Effector memory CD8-positive, alpha-beta T cell (primary cell): ENCODE measurements around the gene EIF4A3.

ENCODE experiments used
- ATAC-seq: fragments of 150-1000 bp; cut with Tn5 transposase; replicated peaks from 2 replicates; pipeline ENCODE4 v1.10.0; 2021; ENCODE audit warnings: mild to moderate bottlenecking, moderate library complexity
- DNase-seq, 3 experiments: peaks; one replicate each; pipeline ENCODE4 v3.0.0; 2021
- H3K27ac Mint-ChIP-seq, 2 donors: one replicate each; pipeline ENCODE4 v1.8.0; 2022; ENCODE audit warnings: mild to moderate bottlenecking in 2 of 2, mixed read lengths in 2 of 2, moderate library complexity in 2 of 2
- H3K27me3 Mint-ChIP-seq, 2 donors: one replicate each; pipeline ENCODE4 v1.8.0; 2022; ENCODE audit warnings: mixed read lengths in 2 of 2
- H3K36me3 Mint-ChIP-seq: one replicate; pipeline ENCODE4 v1.8.0; 2022; ENCODE audit warnings: mild to moderate bottlenecking, moderate library complexity, mixed read lengths; ENCODE audit not compliant: insufficient read depth
- H3K4me1 Mint-ChIP-seq, 2 donors: one replicate each; pipeline ENCODE4 v1.8.0; 2022; ENCODE audit warnings: low read depth in 2 of 2, mixed read lengths in 2 of 2
- H3K4me3 Mint-ChIP-seq, 2 donors: one replicate each; pipeline ENCODE4 v1.8.0; 2022; ENCODE audit warnings: mild to moderate bottlenecking in 2 of 2, mixed read lengths in 2 of 2, moderate library complexity in 2 of 2
- H3K9me3 Mint-ChIP-seq, 2 donors: one replicate each; pipeline ENCODE4 v1.8.0; 2022; ENCODE audit warnings: mixed read lengths in 2 of 2

Gene EIF4A3

GRCh38 chr17:80183581-80184422 is 36.9 kb upstream of the EIF4A3 start:
- Mint-ChIP-seq H3K9me3 (no peaks in the 10 kb centered on the region), H3K27me3 (peaks cover 17 to 63% of the 10 kb centered on the region in 2 donors), H3K27ac (no peak overlapping the region), H3K36me3 (no peaks in the 10 kb centered on the region), H3K4me3 (no peak overlapping the region), H3K4me1 (no peaks in the 10 kb centered on the region)
- ATAC-seq (no peak), DNase-seq (no peak)

GRCh38 chr17:80182845-80183223 is 35.9 kb upstream of the EIF4A3 start:
- peaks cover 21 to 58% of the 10 kb centered on the region in 2 donors for H3K27me3 Mint-ChIP-seq
- H3K4me3 Mint-ChIP-seq, result no peak overlapping the region
- no peak overlapping the region for H3K27ac Mint-ChIP-seq

GRCh38 chr17:80182118-80182844 is 35.4 kb upstream of the EIF4A3 start:
- Mint-ChIP-seq H3K4me1 (no peaks in the 10 kb centered on the region), H3K4me3 (no peak overlapping the region), H3K27me3 (peaks cover 21 to 53% of the 10 kb centered on the region in 2 donors), H3K36me3 (no peaks in the 10 kb centered on the region), H3K9me3 (no peaks in the 10 kb centered on the region), H3K27ac (no peak overlapping the region)
- ATAC-seq (no peak), DNase-seq (no peak)

More at GRCh38 chr17:80182845-80183223, 35.9 kb upstream of the EIF4A3 start:
- H3K9me3 Mint-ChIP-seq, result no peaks in the 10 kb centered on the region
- DNase-seq (no peak), ATAC-seq (no peak)
- H3K4me1 Mint-ChIP-seq, result no peaks in the 10 kb centered on the region
- H3K36me3 Mint-ChIP-seq, result no peaks in the 10 kb centered on the region

- no peaks in the 10 kb centered on the region for H3K4me1 Mint-ChIP-seq
- H3K27me3 Mint-ChIP-seq, result peaks cover 21 to 44% of the 10 kb centered on the region in 2 donors
- H3K4me3 Mint-ChIP-seq, result no peak overlapping the region
- H3K36me3 Mint-ChIP-seq, result no peaks in the 10 kb centered on the region
- H3K27ac Mint-ChIP-seq, result no peak overlapping the region
- no peak for ATAC-seq
- no peaks in the 10 kb centered on the region for H3K9me3 Mint-ChIP-seq
- DNase-seq, result no peak
These were observed 34.5 kb upstream of the EIF4A3 start for GRCh38 chr17:80181431-80181830.

GRCh38 chr17:80180192-80180591 is 33.3 kb upstream of the EIF4A3 start:
- Mint-ChIP-seq H3K4me3 (no peak overlapping the region), H3K36me3 (no peaks in the 10 kb centered on the region), H3K9me3 (no peaks in the 10 kb centered on the region), H3K27me3 (peaks cover 17 to 37% of the 10 kb centered on the region in 2 donors), H3K4me1 (no peaks in the 10 kb centered on the region), H3K27ac (no peak overlapping the region)
- ATAC-seq (no peak), DNase-seq (no peak)

GRCh38 chr17:80177986-80178595 is 31.2 kb upstream of the EIF4A3 start:
- no peaks in the 10 kb centered on the region for H3K9me3 Mint-ChIP-seq
- H3K27ac Mint-ChIP-seq, result no peak overlapping the region
- ATAC-seq (no peak), DNase-seq (no peak)
- no peak overlapping the region for H3K4me3 Mint-ChIP-seq
- no peaks in the 10 kb centered on the region for H3K36me3 Mint-ChIP-seq
- no peaks in the 10 kb centered on the region for H3K4me1 Mint-ChIP-seq
- H3K27me3 Mint-ChIP-seq, result peaks cover 17 to 30% of the 10 kb centered on the region in 2 donors

GRCh38 chr17:80176757-80177156 is 29.8 kb upstream of the EIF4A3 start:
- H3K27me3 Mint-ChIP-seq, result peaks cover 13 to 17% of the 10 kb centered on the region in 2 donors
- no peak overlapping the region for H3K27ac Mint-ChIP-seq
- no peaks in the 10 kb centered on the region for H3K36me3 Mint-ChIP-seq
- no peaks in the 10 kb centered on the region for H3K9me3 Mint-ChIP-seq
- no peak overlapping the region for H3K4me3 Mint-ChIP-seq
- no peak for DNase-seq
- H3K4me1 Mint-ChIP-seq, result no peaks in the 10 kb centered on the region
- no peak for ATAC-seq

GRCh38 chr17:80173916-80174315 is 27.0 kb upstream of the EIF4A3 start:
- no peak for ATAC-seq
- Mint-ChIP-seq H3K27ac (no peak overlapping the region), H3K27me3 (peaks cover 6 to 15% of the 10 kb centered on the region in 2 donors), H3K9me3 (no peaks in the 10 kb centered on the region), H3K4me1 (no peaks in the 10 kb centered on the region), H3K4me3 (no peak overlapping the region), H3K36me3 (no peaks in the 10 kb centered on the region)
- no peak for DNase-seq

GRCh38 chr17:80173126-80173525 is 26.2 kb upstream of the EIF4A3 start:
- no peaks in the 10 kb centered on the region for H3K9me3 Mint-ChIP-seq
- no peak for DNase-seq
- H3K4me1 Mint-ChIP-seq, result no peaks in the 10 kb centered on the region
- no peak overlapping the region for H3K4me3 Mint-ChIP-seq
- ATAC-seq, result no peak
- H3K36me3 Mint-ChIP-seq, result no peaks in the 10 kb centered on the region
- H3K27me3 Mint-ChIP-seq, result peaks cover 0 to 23% of the 10 kb centered on the region in 2 donors
- H3K27ac Mint-ChIP-seq, result no peak overlapping the region

- H3K36me3 Mint-ChIP-seq, result no peaks in the 10 kb centered on the region
These were observed 24.8 kb upstream of the EIF4A3 start for GRCh38 chr17:80171681-80172080.

GRCh38 chr17:80169784-80170500 is 23.0 kb upstream of the EIF4A3 start, which contains the start of gene CARD14:
CARD14 (plus strand) TSS chr17:80170030; CDS start chr17:80181439, 11,409 bp downstream.
- no peaks in the 10 kb centered on the region for H3K36me3 Mint-ChIP-seq
- no peak within 1 kb of the TSS for H3K27ac Mint-ChIP-seq
- no peak within 1 kb of the TSS for H3K4me3 Mint-ChIP-seq
- DNase-seq (no peak), ATAC-seq (no peak)
- peaks cover 0 to 26% of the 10 kb centered on the region in 2 donors for H3K27me3 Mint-ChIP-seq
- no peaks in the 10 kb centered on the region for H3K9me3 Mint-ChIP-seq
- no peaks in the 10 kb centered on the region for H3K4me1 Mint-ChIP-seq

More at GRCh38 chr17:80171681-80172080, 24.8 kb upstream of the EIF4A3 start:
- Mint-ChIP-seq H3K4me3 (no peak overlapping the region), H3K9me3 (no peaks in the 10 kb centered on the region), H3K27me3 (peaks cover 0 to 31% of the 10 kb centered on the region in 2 donors), H3K27ac (no peak overlapping the region), H3K4me1 (no peaks in the 10 kb centered on the region)
- ATAC-seq (no peak), DNase-seq (no peak)

- Mint-ChIP-seq H3K36me3 (no peaks in the 10 kb centered on the region), H3K4me1 (no peaks in the 10 kb centered on the region), H3K9me3 (no peaks in the 10 kb centered on the region), H3K27ac (no peak overlapping the region), H3K27me3 (peaks cover 5 to 29% of the 10 kb centered on the region in 2 donors), H3K4me3 (no peak overlapping the region)
- DNase-seq (no peak), ATAC-seq (no peak)
These were observed 22.2 kb upstream of the EIF4A3 start for GRCh38 chr17:80169107-80169506.

- Mint-ChIP-seq H3K27me3 (peaks cover 8 to 33% of the 10 kb centered on the region in 2 donors), H3K4me3 (no peak overlapping the region), H3K4me1 (no peaks in the 10 kb centered on the region), H3K27ac (peak overlapping the region in 1 of 2 donors; percentile 13), H3K9me3 (no peaks in the 10 kb centered on the region), H3K36me3 (no peaks in the 10 kb centered on the region)
- ATAC-seq, result no peak
- DNase-seq, result no peak
These were observed 21.4 kb upstream of the EIF4A3 start for GRCh38 chr17:80168371-80168770.
